Renal cortex interstitium (tissue), 11 donors: ENCODE data around the gene MRNIP. TPM values are rescaled to one million over a fixed set of nuclear protein-coding genes. Genes with fewer than 3 reads are reported as not detected.

Experiments
- DNase-seq, 11 donors: peaks; one replicate each; pipeline ENCODE4 v3.0.0-alpha.2; 2013; ENCODE audit warnings: low read depth in 9 of 11, low spot score in 4 of 11; ENCODE audit errors: extremely low read depth in 1 of 11
- polyA plus RNA-seq, 3 donors: library from polyadenylated mRNA; unstranded; fragments of 120-200 nt; gene quantifications; one replicate each; pipeline ENCODE4 v1.2.1, GENCODE V29; 2013; ENCODE audit not compliant: insufficient read length in 3 of 3

Gene MRNIP
- polyA plus RNA-seq, 3 donors, result 34.9 to 55.8 (median 40.7) TPM

DNA sequence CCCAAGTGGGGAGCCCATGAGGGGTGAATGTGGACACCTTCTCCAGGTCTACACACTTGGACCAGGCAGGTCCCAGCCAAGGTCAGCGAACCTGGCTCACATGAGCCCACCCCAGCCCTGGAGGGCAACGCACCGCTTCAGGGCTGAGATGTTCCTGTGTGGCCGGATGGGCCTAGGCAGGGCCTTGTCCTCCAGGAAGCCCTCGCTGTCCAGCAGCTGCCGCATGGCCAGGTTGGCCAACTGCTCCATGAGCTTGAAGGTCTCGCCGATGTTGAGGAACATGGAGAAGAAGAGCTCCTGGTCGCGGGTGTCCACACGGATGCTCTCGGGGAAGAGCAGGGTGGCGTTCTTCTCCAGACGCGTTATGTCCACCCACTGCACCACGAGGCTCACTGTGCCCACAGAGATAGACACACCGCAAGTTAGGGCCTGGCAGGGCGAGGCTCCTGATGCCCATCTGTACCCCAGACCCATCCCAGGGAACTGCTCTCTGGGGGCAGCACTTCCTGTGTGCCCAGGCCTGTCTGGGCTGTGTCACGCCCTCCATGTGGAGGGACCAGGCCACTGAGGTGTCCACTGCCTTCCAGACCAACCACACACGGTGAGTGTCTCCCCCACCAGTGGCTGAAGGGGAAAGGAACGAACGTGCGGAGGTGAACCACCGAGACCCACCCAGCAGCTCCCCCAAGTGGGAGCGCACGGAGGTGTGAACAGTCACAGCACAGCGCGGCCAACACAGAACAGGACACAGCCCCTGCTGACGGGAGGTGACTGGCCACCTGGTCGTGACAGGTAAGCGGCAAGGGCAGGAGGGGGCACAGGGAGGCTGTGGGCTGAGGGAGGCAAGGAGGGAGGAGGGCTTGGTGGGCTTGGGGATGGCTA lies 34.7 kb upstream of the MRNIP start:
- no peak for DNase-seq

DNA sequence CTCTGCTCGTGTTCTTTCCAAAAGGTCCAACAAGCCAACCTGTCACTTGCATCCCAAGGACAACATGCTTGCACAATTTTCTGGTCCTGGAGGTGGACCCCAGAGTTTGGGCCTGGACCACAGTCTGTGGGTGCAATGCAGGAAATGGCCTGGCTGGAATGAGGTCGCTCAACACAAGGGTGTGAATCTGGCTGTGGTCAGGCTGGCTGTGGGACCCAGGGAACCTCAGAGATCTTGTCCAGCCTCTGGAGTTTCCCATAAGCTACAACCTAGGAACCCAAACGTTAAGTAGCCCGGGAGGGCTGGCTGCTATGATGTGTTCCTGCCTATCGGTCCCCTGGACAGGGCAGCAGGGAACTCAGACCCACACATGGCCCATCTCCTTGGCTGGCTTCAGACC lies 33.6 kb upstream of the MRNIP start:
- no peak for DNase-seq

DNA sequence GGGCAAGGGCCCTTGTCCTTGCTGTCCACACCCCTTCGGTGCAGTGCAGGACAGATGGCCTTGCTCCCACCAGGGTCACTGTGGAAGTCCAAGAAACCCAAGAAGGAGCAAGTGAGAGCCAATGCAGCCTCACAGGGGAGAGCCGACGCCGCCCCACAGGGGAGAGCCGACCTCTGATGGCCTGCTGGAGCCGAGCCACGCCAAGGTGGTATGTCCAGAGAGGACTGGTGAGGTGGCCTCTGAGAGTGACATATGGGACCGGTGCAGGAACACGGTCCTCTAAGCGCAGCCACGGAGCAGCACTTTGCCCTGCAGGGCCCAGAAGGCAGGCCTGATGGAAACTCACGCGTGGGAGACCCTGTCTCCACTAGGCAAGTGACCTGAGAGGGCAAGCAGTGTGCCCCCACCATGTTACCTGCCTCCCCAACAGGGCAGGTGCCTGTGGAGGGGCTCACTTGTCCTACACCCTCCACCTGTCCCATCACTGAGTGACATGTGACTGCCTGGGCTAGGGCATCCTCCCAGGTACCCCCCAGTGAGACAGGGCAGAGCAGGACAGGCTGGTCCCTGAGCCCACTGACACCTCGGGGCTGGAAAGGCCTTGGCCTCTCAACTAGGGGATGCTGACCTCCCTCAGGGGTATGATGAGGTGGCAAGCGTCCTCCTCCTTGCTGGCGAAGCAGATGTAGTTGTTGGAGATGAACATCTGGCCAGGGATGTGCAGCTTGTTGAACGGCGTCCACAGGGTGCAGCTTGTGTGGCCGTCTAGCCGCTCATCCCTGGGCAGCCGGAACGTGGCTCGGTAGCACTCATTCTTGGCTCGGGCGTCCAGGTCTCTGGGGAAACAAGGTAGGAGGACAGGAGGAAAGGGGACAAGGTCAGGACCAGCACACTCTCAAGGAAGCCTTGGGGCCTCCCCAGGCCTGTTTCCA lies 32.4 kb upstream of the MRNIP start:
- no peak for DNase-seq

DNA sequence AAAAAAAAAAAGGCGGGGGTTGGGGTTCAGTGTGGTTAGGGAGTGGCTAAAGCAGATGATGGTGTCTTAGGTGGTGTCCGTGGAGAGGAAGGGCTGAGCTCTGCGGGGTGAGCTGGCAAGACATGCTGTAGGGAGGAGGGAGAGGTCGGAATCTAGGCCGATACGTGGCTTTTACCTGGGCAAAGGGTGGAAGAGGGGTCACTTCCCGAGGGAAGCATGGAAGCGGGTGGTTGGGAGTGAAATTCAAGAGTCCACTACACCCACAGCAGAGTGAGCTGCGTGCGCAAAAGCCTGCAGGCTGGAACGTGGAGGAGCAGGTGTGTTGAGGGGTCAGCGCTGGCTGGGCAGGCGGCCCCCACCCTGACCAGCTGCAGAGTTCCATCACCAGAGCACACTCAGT lies 31.3 kb upstream of the MRNIP start:
- DNase-seq, result no peak

DNA sequence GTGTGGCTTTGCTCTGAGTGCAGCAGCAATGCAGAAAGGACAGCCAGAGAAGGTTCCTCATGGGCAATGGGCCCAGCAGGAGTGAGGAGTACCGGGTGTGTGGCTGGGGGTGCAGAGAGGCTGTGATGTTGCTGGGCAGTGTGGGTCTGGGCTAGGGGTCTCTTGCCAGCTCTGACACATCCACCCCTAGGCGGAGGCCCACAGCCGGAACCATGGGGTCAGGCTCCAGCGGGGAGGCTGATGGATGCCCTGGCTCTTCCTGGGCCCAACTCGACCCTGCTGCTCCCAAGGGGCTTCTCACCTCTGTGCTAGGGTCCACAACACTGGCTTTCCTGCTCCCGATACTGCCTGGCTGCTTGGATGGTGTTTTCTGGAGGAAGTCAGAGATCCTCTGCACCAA lies 29.2 kb upstream of the MRNIP start:
- DNase-seq, result no peak

DNA sequence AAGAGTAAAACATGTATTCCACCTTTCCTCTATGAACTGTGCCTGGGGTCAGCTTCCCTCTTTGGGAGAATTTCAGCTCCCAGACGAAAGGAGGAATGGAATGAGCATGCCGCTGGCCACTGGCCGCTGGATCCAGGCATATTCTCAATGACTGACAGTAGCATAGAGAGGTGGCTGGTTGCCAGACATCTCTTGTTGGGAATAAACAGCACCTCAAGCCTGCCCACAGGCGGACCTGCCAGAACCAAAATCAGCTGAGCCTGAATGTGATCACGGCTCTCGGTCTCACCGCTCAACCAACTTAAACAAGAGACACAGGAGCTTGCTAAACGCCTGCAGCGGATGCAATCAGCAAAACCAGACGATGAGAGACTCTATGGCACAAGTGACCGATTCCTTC lies 28.5 kb upstream of the MRNIP start:
- DNase-seq, result no peak

DNA sequence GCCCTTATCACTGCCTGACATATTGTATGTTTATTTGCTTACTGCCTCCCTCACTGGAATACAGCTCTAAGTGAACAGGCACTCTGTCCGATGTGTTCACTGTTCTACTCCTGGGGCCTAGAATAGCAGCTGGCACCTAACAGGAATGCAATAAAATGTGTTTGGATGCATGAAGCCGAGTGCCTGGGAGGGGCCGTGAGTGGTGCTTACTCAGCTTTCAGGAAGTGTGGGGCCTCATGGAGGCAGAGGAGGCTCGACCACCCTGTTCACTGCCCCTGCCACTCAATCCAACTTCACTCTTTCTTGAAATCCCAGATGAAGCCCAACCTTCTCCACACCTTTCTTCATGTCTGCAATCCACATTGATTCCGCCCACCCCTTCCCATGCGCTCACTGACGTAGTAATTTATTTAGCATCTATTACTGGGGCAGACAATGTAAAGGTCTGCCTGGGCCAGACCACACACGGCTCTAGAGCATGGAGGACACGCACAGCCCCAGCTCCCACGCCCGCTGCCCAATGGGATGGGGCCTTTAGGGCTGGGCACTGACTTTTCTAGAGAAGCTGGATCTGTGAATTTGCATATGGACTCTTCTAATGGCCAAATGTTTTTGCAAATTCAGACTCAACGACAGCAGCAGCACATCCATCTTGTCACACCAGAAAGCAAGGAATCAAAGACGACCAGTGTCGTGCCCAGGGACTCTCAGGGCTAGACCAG lies 27.7 kb upstream of the MRNIP start:
- no peak for DNase-seq

DNA sequence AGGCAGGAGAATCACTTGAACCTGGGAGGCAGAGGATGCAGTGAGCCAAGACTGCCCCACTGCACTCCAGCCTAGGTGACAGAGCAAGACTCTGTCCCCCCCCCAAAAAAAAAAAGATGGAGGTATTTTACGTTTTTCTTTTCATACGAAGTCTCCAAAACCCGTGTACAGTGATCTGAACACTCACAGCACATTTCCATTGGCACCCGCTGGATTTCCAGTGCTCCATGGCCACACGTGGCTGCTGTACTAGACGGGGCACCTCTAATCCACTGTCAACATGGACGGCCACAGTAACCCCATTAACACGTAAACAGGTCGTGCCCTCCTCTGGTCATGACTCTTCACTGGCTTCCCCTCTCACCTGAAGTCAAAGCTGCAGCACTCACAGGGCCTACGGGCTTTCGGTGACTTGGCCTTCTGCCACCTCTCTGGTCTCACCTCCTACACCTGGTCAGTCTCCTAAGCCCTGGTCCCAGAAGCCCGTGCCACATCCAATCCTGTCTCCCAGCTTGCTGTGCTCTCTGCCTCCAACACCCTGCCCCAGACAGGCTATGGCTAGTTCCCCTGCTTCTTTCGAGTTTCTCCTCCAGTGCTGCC lies 27.0 kb upstream of the MRNIP start:
- DNase-seq, result no peak

DNA sequence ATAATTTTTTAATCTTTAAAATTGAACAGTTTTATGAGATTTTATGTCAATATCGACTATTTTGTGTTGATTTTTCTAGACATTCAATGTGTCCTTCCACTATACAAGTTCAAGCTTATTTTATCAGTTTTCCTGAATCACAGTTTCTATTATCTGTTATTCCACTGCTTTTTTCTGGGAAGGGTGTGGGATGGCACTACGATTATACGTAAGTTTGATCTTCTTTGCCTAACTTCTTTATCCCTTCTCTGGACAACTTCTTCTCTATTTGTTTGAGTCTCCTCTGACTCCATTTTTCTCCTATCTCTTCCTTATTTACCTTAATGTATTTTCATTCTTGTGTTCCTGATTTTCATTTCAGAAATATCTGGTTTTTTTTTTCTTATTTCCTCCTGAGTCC lies 24.5 kb upstream of the MRNIP start:
- no peak for DNase-seq

DNA sequence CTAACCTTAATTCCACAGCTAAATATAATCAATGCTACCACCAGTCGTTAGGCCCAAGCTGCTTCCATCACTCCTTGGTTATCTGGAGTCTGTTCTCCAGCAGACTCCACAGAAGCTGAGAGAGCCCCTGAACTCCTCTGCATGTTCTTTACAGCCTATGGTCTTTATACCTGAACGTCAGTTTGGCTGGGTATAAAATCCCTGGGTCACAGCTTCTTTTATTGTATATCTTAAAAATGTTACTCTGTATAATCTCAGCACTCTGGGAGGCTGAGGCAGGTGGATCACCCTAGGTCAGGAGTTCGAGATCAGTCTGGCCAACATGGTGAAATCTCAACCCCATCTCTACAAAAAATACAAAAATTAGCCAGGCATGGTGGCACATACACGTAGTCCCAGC lies 23.7 kb upstream of the MRNIP start:
- no peak for DNase-seq

DNA sequence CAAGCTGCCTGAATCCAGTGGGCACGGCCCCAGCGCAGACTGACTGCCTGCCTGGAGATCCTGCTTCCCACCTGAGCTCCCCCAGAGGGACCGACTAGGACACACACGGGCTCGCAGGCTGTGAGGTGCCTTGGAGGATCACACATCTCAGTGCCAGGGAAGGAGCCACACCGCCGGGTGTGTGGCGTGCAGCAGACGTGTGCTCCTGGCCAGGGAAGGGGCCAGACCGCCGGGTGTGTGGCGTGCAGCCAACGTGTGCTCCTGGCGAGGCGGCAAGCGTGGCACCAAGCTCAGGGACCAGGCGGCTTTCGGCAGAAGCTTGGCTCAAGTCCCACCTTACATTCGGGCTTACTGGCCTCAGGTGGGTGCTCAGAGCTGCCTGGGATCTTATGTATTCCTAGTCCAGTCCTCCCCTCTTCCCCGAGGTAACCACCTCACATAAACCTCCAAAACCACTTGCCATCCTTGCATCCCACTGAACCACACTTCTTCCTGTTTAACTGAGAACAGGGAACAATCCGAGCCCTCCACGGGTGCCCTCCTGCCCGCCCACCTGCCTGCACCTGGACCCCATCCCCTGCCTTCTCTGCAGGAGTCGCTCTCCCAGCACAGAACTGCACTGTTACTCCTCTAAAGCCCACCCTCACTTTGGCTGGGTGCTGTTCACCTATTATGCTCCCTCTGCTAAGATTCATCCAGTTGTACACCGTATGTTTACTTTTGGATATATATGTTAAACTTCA lies 22.4 kb upstream of the MRNIP start:
- DNase-seq, result no peak

DNA sequence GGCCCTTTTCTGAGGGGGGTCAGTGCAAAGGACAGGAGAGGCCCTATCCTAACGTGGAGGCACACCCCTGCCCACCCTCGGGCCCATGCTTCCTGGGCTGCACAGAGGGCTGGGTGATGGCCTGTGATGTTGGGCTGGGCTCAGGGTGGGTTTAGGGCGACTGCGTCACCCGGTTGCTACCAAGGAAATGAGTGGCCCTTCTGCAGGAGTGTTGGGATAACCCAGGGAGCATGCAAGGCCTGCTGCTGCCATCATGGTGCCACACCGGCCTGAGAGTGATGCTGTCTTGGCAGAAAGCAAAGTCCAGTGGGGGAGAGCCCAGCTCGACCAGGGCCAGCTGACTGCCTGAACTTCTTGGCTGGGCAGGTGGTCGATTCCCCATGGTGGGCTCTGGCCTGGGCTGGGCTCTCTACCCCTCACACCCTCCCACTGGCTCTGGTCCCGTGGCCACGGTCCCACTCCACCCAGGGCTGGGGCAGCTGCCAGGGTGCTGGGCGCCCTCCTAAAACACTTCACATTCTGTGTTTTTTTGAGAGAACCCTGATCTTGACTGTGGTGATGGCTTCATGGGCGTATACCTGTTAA lies 21.5 kb upstream of the MRNIP start:
- DNase-seq, result no peak

DNA sequence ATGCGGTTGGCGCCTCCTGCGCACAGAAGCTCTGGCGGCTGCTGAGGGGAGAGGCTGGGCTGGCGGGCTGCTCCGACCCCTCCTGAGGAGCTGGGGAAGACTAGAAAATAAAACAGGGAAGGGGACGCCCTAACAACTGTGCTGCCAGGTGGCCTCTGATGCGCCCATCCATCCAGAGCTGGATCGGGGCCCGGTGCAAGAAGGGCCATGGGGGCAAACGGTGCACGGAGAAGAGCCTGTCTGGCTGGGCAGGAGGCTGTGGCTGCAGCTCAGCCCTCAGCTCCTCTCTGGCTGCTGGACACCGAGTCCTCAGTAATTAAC lies 21.0 kb upstream of the MRNIP start:
- no peak for DNase-seq

DNA sequence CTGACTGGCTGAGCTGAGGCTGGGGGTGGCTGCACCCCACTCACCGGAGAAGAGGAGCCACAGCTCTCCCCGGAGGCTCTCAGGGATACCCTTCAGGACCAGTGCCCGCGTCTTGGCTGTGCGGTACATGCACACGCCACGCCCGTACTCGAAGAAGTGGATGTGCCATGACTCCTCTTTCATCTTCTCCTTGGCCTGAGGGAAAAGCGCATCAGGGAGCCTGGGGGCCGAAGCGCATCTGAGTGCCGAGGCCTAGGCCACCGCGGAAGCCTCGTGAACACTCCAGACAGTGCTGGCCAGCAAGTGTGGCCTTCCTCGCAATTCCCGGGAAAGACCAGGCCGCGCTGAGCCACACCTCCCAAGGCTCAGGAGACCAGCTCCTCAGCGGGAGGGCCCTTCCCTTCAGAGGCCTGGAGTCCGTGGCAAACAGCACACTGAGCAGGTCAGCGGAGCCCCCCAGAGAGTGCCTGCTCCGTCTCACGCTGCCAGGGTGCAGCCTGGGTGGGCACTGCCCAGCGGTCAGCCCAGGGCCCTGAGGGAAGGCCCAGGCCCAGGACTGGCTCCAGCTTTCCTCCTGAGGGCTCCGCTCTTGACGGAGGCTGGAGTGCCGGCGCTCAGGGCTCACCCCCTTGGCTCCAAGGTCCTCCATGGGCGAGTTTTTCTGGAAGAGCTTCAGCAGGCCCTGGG lies 20.5 kb upstream of the MRNIP start:
- DNase-seq, result no peak

DNA sequence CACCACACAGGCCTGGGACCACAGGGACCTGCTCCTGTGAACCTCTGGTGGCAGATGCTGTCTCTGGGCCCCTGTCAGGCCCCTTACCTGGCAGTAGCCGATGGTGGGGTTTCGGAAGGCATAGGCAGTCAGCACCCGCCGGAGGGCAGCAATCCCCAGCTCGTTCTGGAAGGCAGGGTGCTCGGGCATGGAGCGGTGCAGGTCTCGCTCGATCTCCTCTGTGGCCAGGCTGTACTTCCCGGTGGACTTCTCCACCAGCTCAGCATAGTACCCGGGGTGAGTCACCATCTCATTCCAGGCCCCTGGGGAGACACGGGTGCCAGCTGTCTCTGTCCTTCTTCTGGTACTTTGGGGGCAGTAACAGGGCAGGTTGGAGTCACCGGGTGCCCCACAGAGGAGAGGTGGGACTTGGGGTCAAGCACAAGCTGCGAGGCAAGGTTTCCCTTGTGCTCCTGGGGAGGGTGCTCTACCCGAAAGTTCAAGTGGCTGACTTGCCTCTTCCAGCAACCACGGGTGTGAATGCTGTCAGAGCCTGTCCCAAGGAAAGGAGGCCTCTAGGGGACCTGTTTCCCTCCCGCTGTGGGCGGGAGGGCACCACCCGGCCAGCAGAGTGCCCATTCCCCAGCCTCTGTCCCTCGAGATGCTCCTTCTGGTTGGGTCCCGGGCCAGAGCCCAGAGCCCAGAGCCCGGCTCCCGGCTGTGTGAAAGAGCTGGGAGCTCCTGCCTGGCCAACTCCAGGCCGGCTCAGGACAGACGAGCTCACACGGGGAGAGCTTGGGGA lies 19.8 kb upstream of the MRNIP start:
- DNase-seq, result no peak

DNA sequence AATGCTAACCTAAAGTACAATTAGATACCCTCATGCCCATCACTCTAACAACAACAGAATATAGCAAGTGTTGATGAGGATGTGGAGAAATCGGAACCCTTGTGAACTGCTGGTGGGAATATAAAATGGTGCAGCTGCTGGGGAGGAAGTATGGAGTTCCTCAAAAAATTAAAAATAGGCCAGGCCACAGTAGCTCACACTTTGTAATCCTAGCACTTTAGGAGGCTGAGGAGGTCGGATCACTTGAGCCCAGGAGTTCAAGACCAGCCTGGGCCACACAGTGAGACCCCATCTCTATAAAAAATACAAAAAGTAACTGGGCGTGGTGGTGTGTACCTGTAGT lies 18.0 kb upstream of the MRNIP start:
- DNase-seq, result no peak
